GM21367 (cell line): Measurements from ENCODE around the gene SCNN1G.
A peak's percentile ranks its signal among the peaks of the same experiment; 100 is the strongest.

Experiments used
- ATAC-seq: cut with Tn5 transposase; IDR thresholded peaks from one replicate; pipeline ENCODE4 v1.9.1; 2021; ENCODE audit not compliant: unreplicated experiment

Gene SCNN1G

DNA sequence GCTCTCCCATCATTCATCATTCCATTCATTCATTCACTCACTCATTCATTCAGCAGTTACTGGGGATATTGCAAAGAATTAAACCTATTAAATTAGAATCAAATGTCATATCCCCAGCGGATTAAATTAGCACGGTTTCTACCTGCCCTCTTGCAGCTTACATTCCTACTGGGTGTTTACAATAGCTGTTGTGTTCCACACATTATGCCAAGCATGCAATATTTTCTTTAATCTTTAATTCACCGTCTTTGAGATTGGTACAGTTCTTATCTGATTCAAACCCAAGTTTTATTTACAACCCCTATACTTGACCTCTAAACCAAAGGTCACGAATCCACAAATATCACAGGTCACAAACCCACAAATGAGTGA lies 32.6 kb upstream of the SCNN1G start:
- ATAC-seq = no peak

DNA sequence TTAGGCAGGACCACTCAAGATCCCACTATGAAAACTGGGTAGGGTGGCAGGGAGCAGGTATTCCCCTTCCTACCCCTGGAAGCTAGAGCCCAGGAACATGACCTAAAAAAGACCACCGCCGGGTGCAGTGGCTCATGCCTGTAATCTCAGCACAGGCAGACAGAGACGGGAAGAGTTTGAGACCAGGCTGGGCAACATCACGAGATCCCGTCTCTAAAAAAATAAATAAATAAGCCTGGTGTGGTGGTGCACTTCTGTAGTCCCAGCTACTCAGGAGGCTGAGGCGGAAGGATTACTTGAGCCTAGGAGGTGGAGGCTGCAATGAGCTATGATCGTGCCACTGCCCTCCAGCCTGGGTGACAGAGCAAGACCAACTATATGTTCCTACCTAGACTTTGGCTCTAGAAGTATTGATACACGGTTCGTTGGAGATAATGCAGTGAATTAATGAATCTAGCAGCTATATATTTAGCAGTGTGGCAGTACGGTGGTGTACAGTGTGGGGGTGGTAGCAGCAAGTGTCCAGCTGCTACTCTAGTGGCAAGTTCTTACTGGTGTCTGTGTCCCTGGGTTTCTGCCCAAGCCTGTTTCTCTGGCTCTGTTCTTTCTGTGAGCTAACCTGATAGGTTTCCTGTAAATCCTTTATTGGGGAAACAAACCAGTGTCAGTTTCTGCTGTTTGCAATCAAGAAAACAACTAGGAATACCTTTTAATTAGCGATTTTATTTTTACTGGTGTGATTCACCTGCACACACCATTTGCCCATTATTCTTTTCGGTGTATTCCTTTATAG lies 30.0 kb upstream of the SCNN1G start:
- ATAC-seq = no peak

DNA sequence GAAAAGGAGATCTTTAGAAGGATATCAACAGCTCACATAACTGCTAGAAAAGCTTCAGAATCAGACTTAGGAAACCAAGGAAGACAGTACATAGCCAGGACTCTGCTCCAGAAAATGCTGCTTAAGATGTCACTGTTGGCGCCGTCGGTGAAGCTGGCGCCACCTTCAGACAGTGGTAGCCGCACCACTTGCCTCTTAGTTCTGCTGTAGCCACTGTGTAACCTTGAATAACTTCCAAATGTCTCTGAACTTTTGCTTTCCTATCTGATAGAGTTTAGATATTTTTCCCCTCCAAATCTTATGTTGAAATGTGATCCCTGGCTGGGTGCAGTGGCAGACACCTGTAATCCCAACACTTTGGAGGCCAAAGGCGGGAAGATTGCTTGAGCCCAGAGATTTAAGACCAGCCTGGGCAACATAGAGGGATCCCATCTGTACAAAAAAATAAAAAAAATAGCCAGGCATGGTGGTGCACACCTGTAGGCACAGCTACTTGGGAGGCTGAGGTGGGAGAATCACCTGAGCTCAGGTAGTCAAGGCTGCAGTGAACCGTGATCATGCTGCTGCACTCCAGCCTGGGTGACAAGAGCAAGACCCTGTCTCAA lies 27.0 kb upstream of the SCNN1G start:
- no peak for ATAC-seq

DNA sequence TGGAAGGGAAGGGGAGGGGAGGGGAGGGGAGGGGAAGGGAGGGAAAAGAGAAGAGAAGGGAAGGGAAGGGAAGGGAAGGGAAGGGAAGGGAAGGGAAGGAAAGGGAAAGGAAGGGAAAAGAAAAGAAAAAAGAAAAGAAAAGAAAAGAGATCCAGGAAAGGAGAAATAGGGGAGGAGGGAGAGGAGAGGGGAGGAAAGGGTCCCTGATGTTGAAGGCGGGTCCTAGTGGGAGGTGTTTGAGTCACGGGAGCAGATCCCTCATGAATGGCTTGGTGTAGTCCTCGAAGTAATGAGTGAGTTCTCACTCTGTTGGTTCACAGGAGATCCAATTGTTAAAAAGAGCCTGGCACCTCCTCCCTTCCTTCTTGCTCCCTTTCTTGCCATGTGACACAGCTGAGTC lies 26.4 kb upstream of the SCNN1G start:
- ATAC-seq = no peak

DNA sequence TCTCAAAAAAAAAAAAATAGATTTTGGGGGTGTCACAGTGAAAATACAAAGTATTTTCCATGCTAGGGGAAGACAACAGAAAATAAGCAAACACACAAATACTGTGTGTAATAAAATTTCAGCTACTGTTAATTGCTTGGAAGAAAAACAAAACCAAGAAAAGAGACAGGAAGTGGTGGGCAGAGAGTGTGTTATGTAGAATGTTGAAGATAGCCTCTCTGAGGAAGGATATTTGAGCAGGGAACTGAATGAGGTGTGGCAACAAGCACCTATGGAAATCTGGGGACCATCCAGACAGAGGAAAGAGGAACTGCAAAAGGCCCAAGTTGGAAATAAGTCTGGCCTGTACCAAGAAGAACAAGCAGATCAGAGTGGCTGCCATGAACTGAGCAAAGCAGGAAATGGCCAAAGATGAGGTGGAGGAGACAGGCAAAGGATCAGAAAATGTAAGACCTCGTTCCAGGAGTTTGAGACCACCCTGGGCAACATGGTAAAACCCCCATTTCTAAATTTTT lies 25.5 kb upstream of the SCNN1G start:
- no peak for ATAC-seq

DNA sequence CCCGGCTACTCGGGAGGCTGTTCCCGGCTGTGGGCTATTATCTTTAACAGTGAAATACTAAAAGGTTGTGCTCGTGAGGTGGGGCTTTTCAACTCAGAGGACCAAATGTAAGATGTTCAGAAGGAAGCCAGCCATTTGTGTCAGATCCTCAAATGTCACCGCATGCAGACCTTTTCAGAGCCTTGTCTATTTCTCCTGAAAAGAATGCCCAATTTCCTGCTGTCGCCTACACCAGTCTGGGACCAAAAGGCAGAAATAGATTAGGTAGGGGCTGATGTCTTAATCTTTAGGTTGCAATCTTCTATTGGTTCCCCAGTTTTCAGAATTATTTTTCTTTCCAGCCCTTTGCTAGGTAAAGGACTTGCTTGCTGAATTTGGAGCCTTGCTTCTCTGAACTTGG lies 24.4 kb upstream of the SCNN1G start:
- no peak for ATAC-seq

DNA sequence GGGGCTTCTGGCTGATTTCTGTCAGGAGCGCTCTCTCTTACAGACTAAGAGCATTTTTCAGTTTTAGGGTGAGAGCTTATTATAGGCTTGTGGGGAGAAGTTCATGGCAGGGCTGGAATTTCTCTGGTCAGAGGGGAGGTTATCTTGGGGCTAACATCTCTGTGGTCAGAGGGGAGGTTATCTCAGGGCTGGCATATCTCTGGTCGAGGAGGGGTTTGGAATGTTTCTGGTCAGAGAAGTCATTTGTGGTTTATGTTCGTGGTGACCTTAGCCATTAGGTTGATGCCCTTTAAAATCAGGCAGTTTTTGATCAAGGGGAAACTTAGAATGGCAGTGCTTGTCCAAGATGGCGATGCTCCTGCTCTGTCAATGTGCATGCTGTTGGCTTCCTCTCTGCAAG lies 22.5 kb upstream of the SCNN1G start:
- no peak for ATAC-seq

DNA sequence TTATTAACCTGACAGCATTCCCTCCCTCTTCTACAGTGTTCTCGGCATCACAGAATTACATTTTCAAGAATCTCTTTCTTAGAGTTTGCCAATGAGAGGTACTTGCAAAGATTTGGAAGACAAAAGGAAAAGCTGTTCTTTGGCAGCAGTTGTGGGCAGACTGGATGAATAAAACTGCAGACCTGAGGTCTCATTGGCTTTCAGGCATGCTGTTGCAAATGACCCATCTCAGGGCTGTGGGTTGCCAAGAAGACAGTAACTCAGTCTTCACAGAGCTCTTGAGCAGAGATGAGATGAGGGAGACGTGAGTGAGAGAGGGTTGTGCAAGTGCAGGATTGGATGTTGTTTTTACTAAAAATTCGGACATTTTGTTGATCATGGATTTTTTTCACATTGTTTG lies 22.0 kb upstream of the SCNN1G start:
- ATAC-seq = no peak

DNA sequence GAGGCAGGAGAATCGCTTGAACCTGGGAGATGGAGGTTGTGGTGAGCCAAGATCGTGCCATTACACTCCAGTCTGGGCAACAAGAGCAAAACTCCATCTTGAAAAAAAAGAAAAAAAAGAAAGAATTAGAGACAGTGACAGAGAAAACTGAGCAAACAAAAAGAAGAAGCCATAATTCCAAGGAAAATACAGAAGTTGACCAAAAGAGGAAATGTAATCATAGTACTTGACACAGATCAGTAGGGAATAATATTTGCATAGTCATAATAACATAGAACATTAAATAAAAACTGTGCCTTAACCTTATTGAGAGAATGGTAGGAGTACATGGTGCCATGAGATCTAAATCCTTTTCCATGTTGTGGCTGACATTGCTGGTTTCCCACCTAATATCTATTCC lies 18.6 kb upstream of the SCNN1G start:
- no peak for ATAC-seq

DNA sequence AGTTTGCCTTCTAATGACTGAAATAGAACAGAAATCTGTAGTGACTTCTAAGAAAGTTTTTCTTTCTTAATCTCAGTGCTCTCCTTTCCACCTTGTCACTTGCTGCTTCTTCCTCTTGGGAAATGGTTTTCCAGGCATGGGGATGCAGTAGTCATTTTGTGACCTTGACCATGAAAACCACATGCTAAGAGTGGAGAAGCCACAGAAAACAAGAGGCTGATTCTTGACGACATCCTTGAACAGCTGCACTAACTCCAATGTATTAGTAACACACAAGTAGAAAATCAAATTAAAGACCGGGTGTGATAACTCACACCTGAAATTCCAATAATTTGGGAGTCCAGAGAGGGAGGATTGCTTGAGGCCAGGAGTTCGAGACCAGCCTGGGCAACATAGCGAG lies 17.8 kb upstream of the SCNN1G start:
- ATAC-seq = no peak

DNA sequence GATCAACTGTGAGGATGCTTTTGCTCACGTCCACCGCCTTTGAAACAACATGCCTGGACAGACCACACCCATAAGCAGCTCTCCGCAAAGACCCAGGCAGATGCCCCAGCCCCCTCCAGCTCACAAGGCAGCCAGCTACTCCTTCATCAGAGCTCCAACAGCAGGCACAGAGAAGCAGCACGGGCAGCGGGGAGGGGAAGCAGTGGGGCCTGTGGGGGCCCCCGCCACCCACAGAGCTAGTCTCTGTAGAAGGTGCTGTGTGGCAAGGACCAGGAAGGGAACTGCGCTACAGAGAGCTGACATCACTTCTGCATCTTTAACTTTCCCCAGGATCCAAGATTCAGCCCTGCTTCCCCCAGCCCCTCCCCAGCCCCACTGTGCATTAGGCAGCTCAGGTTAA lies 10.0 kb upstream of the SCNN1G start:
- no peak for ATAC-seq

DNA sequence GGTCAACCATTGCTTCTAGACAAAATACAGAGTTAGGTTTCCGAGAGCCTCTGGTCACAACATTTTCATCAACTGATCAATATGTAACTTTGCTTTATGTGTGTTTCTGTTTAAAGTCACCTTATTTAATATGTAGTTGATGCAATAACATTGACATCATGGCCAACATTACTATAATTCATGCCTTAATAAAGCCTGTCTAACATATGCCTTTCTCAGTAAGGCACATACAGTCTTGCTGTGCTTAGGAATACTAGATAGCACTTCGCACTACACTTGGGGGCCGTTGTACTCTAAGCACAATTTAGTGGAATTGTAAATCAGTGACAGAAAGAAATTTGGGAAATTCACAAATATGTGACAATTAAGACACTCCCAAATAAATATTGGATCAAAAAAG lies 9.6 kb upstream of the SCNN1G start:
- no peak for ATAC-seq

DNA sequence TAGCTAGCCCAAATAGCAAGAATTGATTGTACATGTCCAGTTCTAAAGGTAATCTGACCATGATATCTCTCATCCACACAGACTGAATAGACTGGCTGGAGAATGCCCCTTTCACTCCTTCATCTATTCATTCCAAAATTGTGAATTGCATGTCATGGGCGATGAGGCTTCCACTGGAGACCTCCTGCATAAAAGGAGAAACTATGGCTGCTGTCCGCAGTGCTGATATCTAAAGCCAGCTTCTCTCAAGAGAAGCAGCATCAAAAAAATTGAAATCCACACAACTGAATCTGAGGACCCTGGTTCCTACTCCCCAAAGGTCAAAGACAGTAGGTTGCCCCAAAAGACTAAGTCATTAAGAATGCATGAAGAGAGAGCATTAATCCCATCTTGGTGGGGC lies 7.9 kb upstream of the SCNN1G start:
- ATAC-seq = no peak

DNA sequence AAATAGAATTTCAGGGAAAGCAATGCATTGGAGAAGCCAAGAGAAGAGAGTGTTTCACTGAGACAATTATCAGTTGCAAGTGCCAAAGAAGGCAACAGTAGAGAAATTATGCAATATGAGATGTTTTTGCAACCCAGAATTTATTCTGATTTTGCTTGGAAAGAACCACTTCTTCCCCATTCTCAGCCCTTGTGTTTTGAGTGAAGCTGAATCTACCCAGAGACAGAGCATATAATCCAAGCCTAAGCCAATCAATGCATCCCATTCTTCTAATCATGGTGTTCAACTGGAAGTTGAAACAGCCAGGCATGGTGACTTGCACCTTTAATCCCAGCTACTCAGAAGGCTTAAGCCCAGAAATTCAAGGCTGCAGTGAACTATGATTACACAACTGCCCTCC lies 6.9 kb upstream of the SCNN1G start:
- ATAC-seq = no peak

DNA sequence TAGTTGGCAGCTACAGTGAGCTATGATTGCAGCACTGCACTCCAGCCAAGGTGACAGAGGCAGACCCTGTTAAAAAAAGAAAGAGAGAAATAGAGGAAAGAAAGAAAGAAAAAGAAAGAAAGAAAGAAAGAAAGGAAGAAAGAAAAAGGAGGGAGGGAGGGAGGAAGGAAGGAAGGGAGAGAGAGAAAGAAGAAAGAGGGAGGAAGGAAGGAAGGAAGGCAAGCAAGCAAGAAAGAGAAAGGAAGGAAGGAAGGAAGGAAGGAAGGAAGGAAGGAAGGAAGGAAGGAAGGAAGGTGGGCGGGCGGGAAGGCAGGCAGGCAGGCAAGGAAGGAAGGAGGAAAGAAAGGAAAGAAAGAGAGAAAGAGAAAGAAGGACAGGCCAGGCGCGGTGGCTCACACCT lies 1.0 kb upstream of the SCNN1G start:
- no peak for ATAC-seq

DNA sequence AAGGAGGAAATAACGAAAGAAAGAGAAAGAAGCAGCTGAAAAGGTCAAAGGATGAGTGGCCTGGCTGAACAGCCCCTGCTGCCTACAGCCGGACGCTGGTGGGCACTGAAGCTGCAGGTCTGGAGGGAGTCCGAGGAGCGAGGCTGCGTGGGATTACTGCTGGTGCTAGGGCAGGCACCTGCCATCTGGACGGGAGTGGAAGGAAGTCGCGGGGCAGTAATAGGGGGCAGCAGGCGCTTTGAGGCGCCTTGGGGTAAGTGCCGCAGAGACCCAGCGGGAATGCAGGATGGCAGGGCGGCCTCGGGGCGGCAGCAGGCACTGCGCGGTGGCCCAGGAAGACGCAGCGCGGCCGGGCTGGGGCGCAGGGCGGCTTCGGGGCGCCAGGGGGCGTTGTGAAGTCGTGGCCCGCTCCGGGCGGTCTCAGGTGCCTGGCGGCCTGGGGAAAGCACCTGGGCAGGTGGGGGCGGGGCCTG lies 303 bp upstream of the SCNN1G start:
- ATAC-seq = peak; percentile 84

DNA sequence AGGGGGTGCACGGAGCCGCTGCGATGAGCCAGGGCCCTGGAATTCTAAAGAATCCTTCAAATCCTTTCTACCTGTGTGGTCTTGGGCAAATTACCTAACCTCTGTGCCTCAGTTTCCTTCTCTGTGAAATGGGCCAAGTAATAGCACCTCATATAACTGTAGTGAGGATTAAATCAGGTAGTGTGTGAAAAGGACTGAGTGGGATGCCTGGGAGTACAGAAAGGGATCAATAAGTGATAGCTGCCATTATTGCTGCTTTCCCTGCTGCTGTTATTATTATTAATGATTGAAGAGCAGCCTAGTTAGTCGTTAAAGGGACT lies 958 bp downstream of the SCNN1G start:
- ATAC-seq = no peak

DNA sequence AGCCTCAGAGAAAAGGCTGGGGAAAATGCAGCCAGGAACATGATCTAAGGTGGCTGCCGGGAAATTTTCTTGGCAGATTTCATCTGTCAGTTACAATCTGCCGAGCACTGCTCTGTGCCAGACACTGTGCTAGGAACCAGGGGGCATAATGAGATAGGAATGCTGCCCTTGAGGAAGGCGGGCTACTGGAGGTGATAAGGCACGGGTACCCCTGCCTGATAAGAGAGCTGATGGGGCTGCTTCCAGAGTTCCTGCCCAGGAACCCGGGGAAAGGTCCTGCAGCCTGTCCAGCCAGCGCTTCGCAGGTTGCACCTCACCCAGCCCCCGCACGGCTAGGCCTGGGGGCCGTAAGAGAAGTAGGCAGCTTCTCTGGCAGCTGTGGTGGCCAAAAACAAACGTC lies 3.1 kb downstream of the SCNN1G start:
- ATAC-seq = no peak

DNA sequence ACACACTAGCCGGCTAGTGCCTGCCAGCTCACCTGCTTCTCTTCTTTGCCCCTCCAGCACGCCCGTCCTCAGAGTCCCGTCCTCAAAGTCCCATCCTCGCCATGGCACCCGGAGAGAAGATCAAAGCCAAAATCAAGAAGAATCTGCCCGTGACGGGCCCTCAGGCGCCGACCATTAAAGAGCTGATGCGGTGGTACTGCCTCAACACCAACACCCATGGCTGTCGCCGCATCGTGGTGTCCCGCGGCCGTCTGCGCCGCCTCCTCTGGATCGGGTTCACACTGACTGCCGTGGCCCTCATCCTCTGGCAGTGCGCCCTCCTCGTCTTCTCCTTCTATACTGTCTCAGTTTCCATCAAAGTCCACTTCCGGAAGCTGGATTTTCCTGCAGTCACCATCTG lies 3.6 kb downstream of the SCNN1G start:
- no peak for ATAC-seq

DNA sequence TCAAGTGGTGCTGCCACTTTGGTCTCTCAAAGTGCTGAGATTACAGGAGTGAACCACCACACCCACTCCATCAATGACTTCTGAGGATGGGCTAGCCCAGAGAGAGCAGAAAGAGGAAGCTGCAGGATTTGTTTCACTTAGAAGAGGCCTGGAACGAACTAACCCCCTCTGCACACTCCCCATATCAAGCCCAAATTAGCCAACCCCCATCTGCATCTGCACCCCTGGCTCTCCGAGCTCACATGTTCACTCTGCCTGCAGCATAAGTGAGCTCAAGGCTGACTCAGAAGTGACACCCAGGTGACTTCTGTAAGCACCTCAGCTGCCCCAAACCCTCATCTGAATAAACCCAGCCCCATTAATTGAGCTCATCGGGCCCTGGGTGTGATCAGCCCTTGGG lies 4.8 kb downstream of the SCNN1G start:
- ATAC-seq = no peak

DNA sequence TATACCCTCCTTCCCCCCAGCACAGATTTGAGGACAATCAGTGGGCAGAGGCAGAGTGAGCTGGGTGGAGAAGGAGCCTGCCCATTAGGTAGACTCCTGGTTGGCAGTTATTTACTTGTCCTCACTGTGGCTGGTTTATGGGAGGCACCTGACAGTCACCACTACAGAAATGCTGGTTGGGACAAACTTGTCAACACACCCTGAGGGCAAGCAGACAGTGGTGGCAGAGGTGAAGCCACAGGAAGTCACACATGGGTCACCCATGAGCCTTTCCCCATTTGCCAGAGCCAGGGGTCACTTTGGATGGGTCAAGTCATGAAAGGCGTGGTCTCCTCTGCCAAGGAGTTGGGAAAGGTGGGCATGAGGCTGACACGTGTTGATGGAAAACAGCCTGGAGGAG lies 6.4 kb downstream of the SCNN1G start:
- ATAC-seq = no peak

DNA sequence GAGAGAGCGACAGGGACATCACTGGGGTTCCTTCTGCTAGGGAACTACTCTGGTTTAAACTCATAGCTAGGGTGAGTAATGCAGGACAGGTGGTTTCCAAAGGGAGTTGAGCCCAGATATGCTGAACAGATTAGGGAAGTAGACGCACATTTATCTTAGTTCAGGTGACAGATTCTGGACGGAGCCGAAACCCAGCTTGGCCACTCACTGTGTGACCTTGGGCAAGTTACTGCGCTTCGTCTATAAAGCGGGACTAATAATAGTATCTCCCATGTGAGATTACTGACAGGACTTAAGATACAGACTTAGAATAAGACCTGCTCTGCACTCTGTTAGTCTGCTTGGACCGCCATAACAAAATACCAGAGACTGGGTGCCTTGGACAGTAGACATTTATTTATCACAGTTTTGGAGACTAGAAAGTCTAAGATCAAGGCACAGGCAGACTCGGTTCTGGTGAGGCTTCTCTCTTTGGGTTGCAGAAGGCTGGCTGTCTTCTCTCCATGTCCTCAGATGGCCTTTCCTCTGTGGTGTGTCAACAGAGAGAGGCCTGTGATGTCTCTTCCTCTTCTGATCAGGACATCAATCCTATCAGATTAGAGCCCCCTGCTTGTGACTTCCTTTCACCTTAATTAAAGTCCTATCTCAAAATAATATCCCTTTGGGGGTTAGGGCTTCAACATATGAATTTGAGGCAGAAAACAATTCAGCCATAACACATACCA lies 12.1 kb downstream of the SCNN1G start:
- ATAC-seq = no peak
